HCT116 (cell line): ENCODE results near the gene CYB5A.

ENCODE experiments used
- CTCF ChIP-seq, 3 experiments: fragments of 200-600 bp in 1 of 3; sonication (generic) in 1 of 3; IDR thresholded peaks in 2 of 3; conservative IDR thresholded peaks in 1 of 3; 2 replicates each; pipeline ENCODE4 v1.5.1; 2012 to 2017; ENCODE audit warnings: low read depth in 2 of 3, low read length in 2 of 3, antibody characterized with exemption in 1 of 3, borderline replicate concordance in 1 of 3, control low read depth in 1 of 3, mild to moderate bottlenecking in 1 of 3, mixed read lengths in 1 of 3, mixed run types in 1 of 3, moderate library complexity in 1 of 3; ENCODE audit not compliant: insufficient read depth in 1 of 3
- EZH2 ChIP-seq: fragments of 200-600 bp; sonication (generic); IDR thresholded peaks from 2 replicates; pipeline ENCODE4 v1.6.1; 2017; ENCODE audit warnings: antibody characterized with exemption, mixed run types
- EZH2phosphoT487 ChIP-seq: fragments of 200-600 bp; IDR thresholded peaks from 2 replicates; pipeline ENCODE4 v1.6.1; 2018; ENCODE audit warnings: antibody characterized with exemption, borderline replicate concordance
- POLR2A ChIP-seq: IDR thresholded peaks from 2 replicates; pipeline ENCODE4 v1.7.0; 2011; ENCODE audit warnings: borderline replicate concordance; ENCODE audit not compliant: insufficient read depth, insufficient read length; ENCODE audit errors: extremely low read depth
- POLR2AphosphoS5 ChIP-seq: IDR thresholded peaks from 2 replicates; pipeline ENCODE4 v1.6.1; 2011; ENCODE audit warnings: mild to moderate bottlenecking, low read depth, low read length, moderate library complexity
- RAD21 ChIP-seq: IDR thresholded peaks from 2 replicates; pipeline ENCODE4 v1.6.1; 2012; ENCODE audit warnings: low read depth, mild to moderate bottlenecking
- SIN3A ChIP-seq: IDR thresholded peaks from 2 replicates; pipeline ENCODE4 v1.6.1; 2012; ENCODE audit warnings: low read depth
- TCF7L2 ChIP-seq: IDR thresholded peaks from 2 replicates; pipeline ENCODE4 v1.7.0; 2011; ENCODE audit warnings: borderline replicate concordance, inconsistent platforms; ENCODE audit not compliant: insufficient read depth, insufficient read length; ENCODE audit errors: extremely low read depth
- ZFX ChIP-seq: fragments of 450-650 bp; IDR thresholded peaks from 2 replicates; pipeline ENCODE4 v1.6.1; 2017
- ZNF274 ChIP-seq: fragments of 200-500 bp; sonication (Bioruptor generic); IDR thresholded peaks from 2 replicates; pipeline ENCODE4 v1.6.1; 2014; ENCODE audit warnings: mild to moderate bottlenecking, low read depth, low read length, inconsistent platforms
- TF ChIP-seq, protein P1 (sequence below): IDR thresholded peaks from 2 replicates; pipeline ENCODE4 v1.6.1; 2012; ENCODE audit warnings: low read depth

DNA sequence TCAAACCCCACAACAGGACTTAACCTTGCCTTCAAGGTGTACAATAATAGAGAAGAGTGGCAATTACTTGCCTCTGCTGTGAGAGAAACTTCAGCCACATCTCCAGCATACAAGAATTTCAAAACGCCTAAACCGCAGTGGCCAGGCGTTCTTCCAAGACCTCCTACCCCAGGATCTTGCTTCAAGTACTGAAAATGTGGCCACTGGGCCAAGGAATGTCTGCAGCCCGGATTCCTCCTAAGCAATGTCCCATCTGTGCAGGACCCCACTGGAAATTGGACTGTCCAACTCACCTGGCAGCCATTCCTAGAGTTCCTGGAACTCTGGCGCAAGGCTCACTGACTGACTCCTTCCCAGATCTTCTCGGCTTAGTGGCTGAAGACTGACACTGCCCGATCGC is 2.8 kb upstream of the CYB5A start:
- TF ChIP-seq SIN3A (no peak), CTCF (IDR thresholded peaks at IDR 0.05 in 2 of 3, conservative IDR thresholded peaks at IDR 0.05 in 1 of 3; ENCODE audit: borderline replicate concordance in 1 of 3, insufficient read depth in 1 of 3, low read depth in 2 of 3, low read length in 2 of 3) (no peak), ZNF274 (no peak), TCF7L2 (no peak), POLR2A (no peak), RAD21 (no peak), POLR2AphosphoS5 (no peak), EZH2 (no peak), EZH2phosphoT487 (no peak), ZFX (no peak)
- TF ChIP-seq, protein P1, sequence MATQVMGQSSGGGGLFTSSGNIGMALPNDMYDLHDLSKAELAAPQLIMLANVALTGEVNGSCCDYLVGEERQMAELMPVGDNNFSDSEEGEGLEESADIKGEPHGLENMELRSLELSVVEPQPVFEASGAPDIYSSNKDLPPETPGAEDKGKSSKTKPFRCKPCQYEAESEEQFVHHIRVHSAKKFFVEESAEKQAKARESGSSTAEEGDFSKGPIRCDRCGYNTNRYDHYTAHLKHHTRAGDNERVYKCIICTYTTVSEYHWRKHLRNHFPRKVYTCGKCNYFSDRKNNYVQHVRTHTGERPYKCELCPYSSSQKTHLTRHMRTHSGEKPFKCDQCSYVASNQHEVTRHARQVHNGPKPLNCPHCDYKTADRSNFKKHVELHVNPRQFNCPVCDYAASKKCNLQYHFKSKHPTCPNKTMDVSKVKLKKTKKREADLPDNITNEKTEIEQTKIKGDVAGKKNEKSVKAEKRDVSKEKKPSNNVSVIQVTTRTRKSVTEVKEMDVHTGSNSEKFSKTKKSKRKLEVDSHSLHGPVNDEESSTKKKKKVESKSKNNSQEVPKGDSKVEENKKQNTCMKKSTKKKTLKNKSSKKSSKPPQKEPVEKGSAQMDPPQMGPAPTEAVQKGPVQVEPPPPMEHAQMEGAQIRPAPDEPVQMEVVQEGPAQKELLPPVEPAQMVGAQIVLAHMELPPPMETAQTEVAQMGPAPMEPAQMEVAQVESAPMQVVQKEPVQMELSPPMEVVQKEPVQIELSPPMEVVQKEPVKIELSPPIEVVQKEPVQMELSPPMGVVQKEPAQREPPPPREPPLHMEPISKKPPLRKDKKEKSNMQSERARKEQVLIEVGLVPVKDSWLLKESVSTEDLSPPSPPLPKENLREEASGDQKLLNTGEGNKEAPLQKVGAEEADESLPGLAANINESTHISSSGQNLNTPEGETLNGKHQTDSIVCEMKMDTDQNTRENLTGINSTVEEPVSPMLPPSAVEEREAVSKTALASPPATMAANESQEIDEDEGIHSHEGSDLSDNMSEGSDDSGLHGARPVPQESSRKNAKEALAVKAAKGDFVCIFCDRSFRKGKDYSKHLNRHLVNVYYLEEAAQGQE: no peak
